Measurements from ENCODE around the gene JMJD4. TPM values are rescaled to one million over a fixed set of nuclear protein-coding genes. Genes with fewer than 3 reads are reported as not detected.

Gene JMJD4
- total and polyA plus RNA-seq, 2 of the 4 experiments (the other 2 are of a cell fraction), result 24.6 to 28.5 TPM

GRCh38 chr1:227685807-227686206, 49.3 kb downstream of the JMJD4 start:
- no TSS peak for BruUV-seq (replicated peaks)

More at GRCh38 chr1:227685807-227686206, 49.3 kb downstream of the JMJD4 start:
- Histone ChIP-seq H3K27ac (ENCODE audit: insufficient read depth, low read length) (no peak overlapping the region), H3K79me1 (ENCODE audit: low read depth in 1 of 2, low read length in 2 of 2) (no peaks in the 10 kb centered on the region), H3K4me1 (ENCODE audit: control insufficient read depth, insufficient read depth, low read length) (no peaks in the 10 kb centered on the region), H2BK120ac (ENCODE audit: low read depth, low read length) (no peak overlapping the region), H3K4me3 (ENCODE audit: insufficient read depth, low read depth, low read length) (no peak overlapping the region), H2BK15ac (ENCODE audit: low read depth, low read length) (no peak overlapping the region), H4K20me1 (ENCODE audit: insufficient read depth, low read length) (no peaks in the 10 kb centered on the region), H2AK9ac (replicated peaks; ENCODE audit: low read depth, low read length, poor library complexity) (no peak overlapping the region), H2BK20ac (ENCODE audit: low read depth, low read length) (no peak overlapping the region), H3K4me2 (ENCODE audit: low read depth, low read length) (no peak overlapping the region), H3K27me3 (ENCODE audit: control insufficient read depth, insufficient read depth, low read length) (no peaks in the 10 kb centered on the region), H3K4ac (ENCODE audit: low read depth, low read length) (no peak overlapping the region), H2AK5ac (ENCODE audit: low read depth, low read length) (no peak overlapping the region), H4K5ac (ENCODE audit: low read depth, low read length) (no peak overlapping the region), H3K14ac (replicated peaks; ENCODE audit: low read depth, low read length) (no peak overlapping the region), H3K9me3 (ENCODE audit: control insufficient read depth, insufficient read depth, low read length) (peaks cover 7% of the 10 kb centered on the region), H3K23ac (ENCODE audit: low read depth, low read length) (no peak overlapping the region), H3K56ac (ENCODE audit: extremely low read depth, insufficient read depth, low read length) (no peak overlapping the region), H3K18ac (ENCODE audit: low read depth, low read length) (no peak overlapping the region), H2AFZ (replicated peaks; ENCODE audit: low read length, poor library complexity) (no peak overlapping the region), H4K91ac (ENCODE audit: insufficient read depth, low read depth, low read length) (no peak overlapping the region), H3K9me1 (ENCODE audit: insufficient read depth, low read length) (no peaks in the 10 kb centered on the region), H3K9ac (ENCODE audit: low read depth, low read length) (no peak overlapping the region), H4K8ac (ENCODE audit: low read depth in 2 of 2, low read length in 2 of 2) (no peak overlapping the region), H2BK5ac (ENCODE audit: low read depth, low read length, poor library complexity, severe bottlenecking) (no peak overlapping the region), H3K36me3 (ENCODE audit: control insufficient read depth, insufficient read depth, low read length) (no peaks in the 10 kb centered on the region)
- ChIA-PET CTCF (no interaction called here), POLR2A (ENCODE audit: unreplicated experiment) (no interaction called here)
- DNase-seq (no peak), ATAC-seq (ENCODE audit: low read depth) (no peak)
- dilution Hi-C loops (cut with HindIII; ENCODE audit: low sequenced_read_pairs, unreplicated experiment) (no loop called here), in situ Hi-C loops (cut with MboI; ENCODE audit: low sequenced_read_pairs) (no loop called here), intact Hi-C loops (cut with micrococcal nuclease) (no loop called here)
- 50% methylated on average over 1 of the region's 8 CpGs; no CpG with 5 or more reads in 1 of the 2 experiments for WGBS, 2 experiments (ENCODE audit: extremely low coverage in 2 of 2, insufficient read length in 1 of 2)
- no peak for TF ChIP-seq BHLHE40 (IDR thresholded peaks at IDR 0.05; ENCODE audit: low read depth, low read length)
- no peak for TF ChIP-seq RFX5 (IDR thresholded peaks at IDR 0.05; ENCODE audit: low read depth, low read length)
- no peak for TF ChIP-seq MAFK (IDR thresholded peaks at IDR 0.05; ENCODE audit: low read depth, low read length)
- TF ChIP-seq FOS (IDR thresholded peaks at IDR 0.05; ENCODE audit: low read depth, low read length), result no peak

Other genes starting within 250 kb of the JMJD4 start
- gene ZNF678, start 171.7 kb downstream of the JMJD4 start, total RNA-seq (2012; rRNA removed), result 4.8 and 6.7 TPM in 2 replicates
- gene ZNF678, start 171.7 kb downstream of the JMJD4 start, polyA plus RNA-seq (2012; rRNA removed), result 0.69 and 1.3 TPM in 2 replicates
- gene SNAP47, start 133 bp upstream of the JMJD4 start, total RNA-seq (2012; rRNA removed), result 65.3 and 72.9 TPM in 2 replicates
- 39.4 and 39.5 TPM in 2 replicates for gene SNAP47, start 133 bp upstream of the JMJD4 start, polyA plus RNA-seq (2012; rRNA removed)
- not detected in 2 replicates for gene PRSS38, start 80.4 kb upstream of the JMJD4 start, total RNA-seq (2012; rRNA removed)
- gene PRSS38, start 80.4 kb upstream of the JMJD4 start, polyA plus RNA-seq (2012; rRNA removed), result not detected in 2 replicates
- 0.18 and 0.28 TPM in 2 replicates for gene WNT9A, start 212.6 kb upstream of the JMJD4 start, total RNA-seq (2012; rRNA removed)
- gene WNT9A, start 212.6 kb upstream of the JMJD4 start, polyA plus RNA-seq (2012; rRNA removed), result 0.36 and 0.42 TPM in 2 replicates